Nephron progenitor cell (in vitro differentiated cells): ENCODE data around the gene LRGUK.

Source experiments
- DNase-seq: peaks from one replicate; pipeline ENCODE4 v3.0.0; 2021
- H3K27ac Mint-ChIP-seq: 2 replicates; pipeline ENCODE4 v1.8.0; 2021; ENCODE audit warnings: mild to moderate bottlenecking, moderate library complexity, mixed read lengths
- H3K27me3 Mint-ChIP-seq: 2 replicates; pipeline ENCODE4 v1.8.0; 2021; ENCODE audit warnings: mild to moderate bottlenecking, low read depth, mixed read lengths; ENCODE audit not compliant: poor library complexity
- H3K36me3 Mint-ChIP-seq: 2 replicates; pipeline ENCODE4 v1.8.0; 2021; ENCODE audit warnings: low read depth, mixed read lengths
- H3K4me1 Mint-ChIP-seq: 2 replicates; pipeline ENCODE4 v1.8.0; 2021; ENCODE audit warnings: mixed read lengths
- H3K4me3 Mint-ChIP-seq: 2 replicates; pipeline ENCODE4 v1.8.0; 2021; ENCODE audit warnings: mild to moderate bottlenecking, moderate library complexity, mixed read lengths
- H3K9me3 Mint-ChIP-seq: 2 replicates; pipeline ENCODE4 v1.8.0; 2021; ENCODE audit warnings: mild to moderate bottlenecking, moderate library complexity, mixed read lengths
- TF ChIP-seq, protein P1 (sequence below): fragments of 200-600 bp; sonication (generic); IDR thresholded peaks from 2 replicates; pipeline ENCODE4 v1.5.0; 2021; ENCODE audit warnings: antibody characterized with exemption

Gene LRGUK

DNA sequence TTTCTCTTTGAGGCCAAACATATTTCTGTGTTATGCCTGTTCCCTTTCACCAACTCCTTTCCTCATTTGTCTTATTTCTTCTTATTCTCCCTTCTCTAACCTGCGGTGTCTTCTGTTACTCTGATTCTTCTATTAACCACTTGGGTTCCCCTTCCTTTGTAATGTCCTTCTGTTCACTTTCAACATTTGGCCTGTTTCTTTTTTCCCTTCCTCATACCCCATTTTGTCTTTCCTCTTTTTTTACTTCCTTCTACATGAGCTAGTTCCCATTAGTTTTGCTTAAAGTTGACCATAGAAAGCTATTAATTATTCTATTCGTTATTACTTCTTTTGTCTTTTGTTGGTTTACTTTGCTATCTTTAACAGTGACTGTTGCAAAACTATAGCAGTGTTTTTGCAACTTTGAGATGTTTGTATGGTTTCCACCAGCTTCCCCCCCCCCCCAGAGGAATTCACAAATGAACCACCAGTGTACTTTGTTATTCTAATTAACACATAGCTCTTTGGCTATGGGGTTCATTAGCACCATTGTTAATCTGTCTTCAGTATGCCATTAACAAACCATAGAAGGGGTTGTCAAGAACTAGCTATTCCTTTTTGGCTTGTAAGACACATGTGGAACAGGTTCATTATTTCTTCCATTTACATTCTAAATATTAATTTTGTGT is 2.9 kb downstream of the LRGUK start:
- no peak for DNase-seq
- Mint-ChIP-seq H3K4me3 (no peak overlapping the region), H3K4me1 (peaks cover 20% of the 10 kb centered on the region), H3K9me3 (no peaks in the 10 kb centered on the region), H3K36me3 (no peaks in the 10 kb centered on the region), H3K27me3 (peaks cover 47% of the 10 kb centered on the region), H3K27ac (no peak overlapping the region)
- TF ChIP-seq, protein P1, sequence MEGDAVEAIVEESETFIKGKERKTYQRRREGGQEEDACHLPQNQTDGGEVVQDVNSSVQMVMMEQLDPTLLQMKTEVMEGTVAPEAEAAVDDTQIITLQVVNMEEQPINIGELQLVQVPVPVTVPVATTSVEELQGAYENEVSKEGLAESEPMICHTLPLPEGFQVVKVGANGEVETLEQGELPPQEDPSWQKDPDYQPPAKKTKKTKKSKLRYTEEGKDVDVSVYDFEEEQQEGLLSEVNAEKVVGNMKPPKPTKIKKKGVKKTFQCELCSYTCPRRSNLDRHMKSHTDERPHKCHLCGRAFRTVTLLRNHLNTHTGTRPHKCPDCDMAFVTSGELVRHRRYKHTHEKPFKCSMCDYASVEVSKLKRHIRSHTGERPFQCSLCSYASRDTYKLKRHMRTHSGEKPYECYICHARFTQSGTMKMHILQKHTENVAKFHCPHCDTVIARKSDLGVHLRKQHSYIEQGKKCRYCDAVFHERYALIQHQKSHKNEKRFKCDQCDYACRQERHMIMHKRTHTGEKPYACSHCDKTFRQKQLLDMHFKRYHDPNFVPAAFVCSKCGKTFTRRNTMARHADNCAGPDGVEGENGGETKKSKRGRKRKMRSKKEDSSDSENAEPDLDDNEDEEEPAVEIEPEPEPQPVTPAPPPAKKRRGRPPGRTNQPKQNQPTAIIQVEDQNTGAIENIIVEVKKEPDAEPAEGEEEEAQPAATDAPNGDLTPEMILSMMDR = no peak

DNA sequence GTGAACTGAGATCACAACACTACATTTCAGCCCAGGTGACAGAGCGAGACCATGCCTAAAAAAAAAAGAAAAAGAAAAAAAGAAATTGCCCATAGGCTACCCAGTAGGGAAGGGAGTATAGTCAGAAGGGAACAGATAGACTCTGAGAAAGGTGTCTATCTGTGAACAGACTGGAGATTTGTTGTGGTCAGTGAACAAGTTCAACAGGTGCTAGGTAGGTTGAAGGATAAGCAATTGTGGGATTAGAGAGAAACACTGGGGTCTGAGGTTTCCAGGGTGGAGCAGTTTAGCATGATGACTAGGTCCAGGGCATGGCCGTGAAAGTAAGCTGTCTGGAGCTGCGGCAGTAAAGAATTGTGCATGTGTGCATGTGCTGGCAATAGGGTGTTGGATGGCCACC is 6.9 kb downstream of the LRGUK start:
- no peak overlapping the region for H3K27ac Mint-ChIP-seq
- TF ChIP-seq, protein P1 = no peak
- H3K4me3 Mint-ChIP-seq = no peak overlapping the region
- no peaks in the 10 kb centered on the region for H3K36me3 Mint-ChIP-seq
- H3K9me3 Mint-ChIP-seq = no peaks in the 10 kb centered on the region
- H3K27me3 Mint-ChIP-seq = peaks cover 18% of the 10 kb centered on the region
- H3K4me1 Mint-ChIP-seq = no peaks in the 10 kb centered on the region
- DNase-seq = no peak

DNA sequence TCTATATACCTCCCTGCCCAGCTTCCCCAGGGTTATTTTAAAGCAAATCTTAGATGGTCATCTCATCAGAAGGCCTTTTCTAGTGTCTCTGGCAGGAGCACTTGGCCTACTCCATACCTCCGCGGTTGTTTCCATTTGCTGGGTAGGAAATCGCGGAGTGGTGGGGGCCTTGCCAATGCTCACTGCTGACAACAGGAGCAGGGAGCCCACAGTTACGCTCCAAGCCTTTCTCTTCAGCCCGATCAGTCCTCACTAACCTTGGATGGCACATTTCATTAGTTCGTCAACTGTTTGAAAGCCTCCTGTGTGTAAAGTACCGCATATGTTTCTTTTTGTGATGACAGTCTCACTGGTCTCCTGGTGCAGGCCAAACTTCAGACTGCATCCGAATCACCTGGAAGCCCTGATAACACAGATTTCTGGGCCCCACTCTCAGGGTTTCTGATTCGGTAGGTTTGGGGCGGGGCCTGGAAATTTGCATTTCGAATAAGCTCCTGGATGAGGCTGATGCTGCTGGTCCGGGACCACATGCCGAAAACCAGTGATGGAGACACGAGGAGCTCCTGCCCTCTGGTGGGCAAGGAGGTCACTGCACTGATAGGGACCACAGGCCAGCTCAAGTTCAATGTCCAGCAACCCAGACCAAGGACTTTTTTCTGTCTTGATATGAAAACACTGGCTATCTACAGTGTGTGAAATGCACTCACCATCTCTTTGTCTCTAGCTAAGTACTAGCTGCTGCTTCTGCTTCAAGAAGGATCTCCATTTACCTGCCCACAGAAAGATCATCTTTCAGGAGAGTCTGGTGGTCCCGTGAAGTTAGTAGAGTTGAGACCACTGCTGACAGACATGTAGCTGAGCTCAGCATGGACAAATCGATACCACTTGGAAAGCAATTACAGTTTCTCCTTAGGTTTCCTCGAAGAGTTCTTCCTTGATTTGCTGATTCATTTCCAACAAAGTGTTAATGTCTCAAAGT is 14.0 kb downstream of the LRGUK start:
- no peaks in the 10 kb centered on the region for H3K36me3 Mint-ChIP-seq
- peak; percentile 80 for DNase-seq
- peaks cover 13% of the 10 kb centered on the region for H3K27me3 Mint-ChIP-seq
- TF ChIP-seq, protein P1 = peak; percentile 85
- no peaks in the 10 kb centered on the region for H3K9me3 Mint-ChIP-seq
- no peak overlapping the region for H3K4me3 Mint-ChIP-seq
- H3K4me1 Mint-ChIP-seq = no peaks in the 10 kb centered on the region
- H3K27ac Mint-ChIP-seq = no peak overlapping the region

DNA sequence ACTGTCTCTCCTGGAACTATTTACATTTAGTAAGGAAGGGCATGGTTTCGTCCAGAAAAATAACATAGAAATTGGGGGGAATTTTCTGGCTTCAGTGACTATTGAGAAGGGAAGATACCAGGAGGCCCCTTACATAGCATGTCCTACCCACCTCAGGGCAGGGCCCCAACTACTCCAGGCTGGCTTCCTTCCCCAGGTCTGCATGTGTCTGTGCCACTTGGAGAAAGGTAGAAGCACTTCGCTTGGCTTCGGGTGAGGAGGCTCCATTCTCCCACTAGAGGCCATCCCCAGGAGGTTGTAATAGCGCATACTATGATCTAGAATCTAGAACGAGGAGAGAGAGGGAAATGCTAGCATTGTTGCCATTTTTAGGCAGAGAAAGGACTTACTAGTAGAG is 14.7 kb downstream of the LRGUK start:
- Mint-ChIP-seq H3K4me1 (no peaks in the 10 kb centered on the region), H3K4me3 (no peak overlapping the region), H3K9me3 (no peaks in the 10 kb centered on the region), H3K27ac (no peak overlapping the region), H3K27me3 (peaks cover 13% of the 10 kb centered on the region), H3K36me3 (no peaks in the 10 kb centered on the region)
- TF ChIP-seq, protein P1 = no peak
- no peak for DNase-seq

DNA sequence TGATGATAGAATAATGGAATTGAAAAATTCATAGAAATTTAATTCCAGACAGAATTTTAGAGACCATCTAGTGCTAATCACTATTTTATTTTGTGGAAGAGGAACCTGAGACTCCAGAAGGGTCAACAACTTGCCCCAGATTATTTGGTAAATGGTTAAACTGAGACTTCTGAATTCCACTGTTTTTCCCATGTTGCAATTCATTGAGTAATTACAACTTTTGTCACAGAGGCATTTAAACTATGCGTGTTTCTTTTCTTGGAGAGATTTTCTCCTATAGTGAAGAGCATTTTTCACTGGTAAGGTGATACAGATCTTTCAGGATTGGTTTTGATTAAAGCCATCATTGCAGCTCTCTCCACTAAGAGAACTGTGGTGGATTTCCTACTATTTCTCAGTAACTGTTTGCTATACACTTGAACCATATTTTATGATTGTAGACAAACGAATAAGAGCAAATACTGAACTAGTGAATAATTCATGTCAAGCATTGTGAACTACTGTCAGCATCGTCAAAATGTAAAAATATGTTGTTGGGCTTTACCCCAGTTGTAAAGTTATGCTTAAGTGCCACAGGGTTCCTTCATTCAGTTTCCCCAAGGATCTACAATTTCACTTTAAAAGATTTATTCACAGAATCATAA is 26.5 kb downstream of the LRGUK start:
- DNase-seq = no peak
- Mint-ChIP-seq H3K4me3 (no peak overlapping the region), H3K27me3 (peaks cover 12% of the 10 kb centered on the region), H3K27ac (no peak overlapping the region), H3K36me3 (no peaks in the 10 kb centered on the region), H3K9me3 (no peaks in the 10 kb centered on the region), H3K4me1 (no peaks in the 10 kb centered on the region)
- TF ChIP-seq, protein P1 = no peak
